ENCODE results near the gene CHML.
A peak's percentile ranks its signal among the peaks of the same experiment; 100 is the strongest.

The CHML gene

DNA sequence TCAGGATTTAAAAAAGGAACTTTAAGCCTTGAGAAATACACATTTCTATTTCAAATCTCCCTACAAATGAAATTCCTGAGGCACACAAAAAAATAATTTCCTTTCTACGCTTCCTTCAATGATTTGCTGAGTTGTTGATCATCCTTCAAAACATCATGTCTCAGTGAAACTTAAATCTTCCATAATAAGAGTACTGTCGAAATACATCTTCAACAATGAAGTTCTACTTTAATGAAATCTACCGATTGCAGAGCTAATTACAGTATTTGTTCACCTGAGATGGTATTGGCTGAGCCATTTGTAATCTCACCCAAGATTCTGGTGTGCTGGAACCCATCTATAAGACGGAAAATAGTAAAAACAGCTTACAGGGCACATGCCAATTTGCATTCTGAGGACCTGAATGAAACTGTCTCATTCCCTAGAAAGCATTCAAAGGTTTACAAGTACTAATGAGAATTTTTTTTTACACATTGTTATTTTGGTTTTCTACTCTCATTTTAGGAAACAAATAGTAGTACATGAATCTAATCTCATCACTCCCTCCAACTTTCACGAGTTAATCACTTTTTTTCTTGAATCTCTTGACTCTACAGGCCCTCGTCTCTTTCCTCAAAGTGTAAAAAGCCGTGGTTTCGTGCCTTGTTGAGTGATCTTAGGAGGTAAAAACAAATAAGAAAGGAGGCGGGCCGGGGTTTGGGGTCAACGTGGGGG is 1.1 kb downstream of the CHML start:
- H3K27me3 ChIP-seq (ENCODE audit: insufficient read depth, low read depth, severe bottlenecking), result no peaks in the 10 kb centered on the region
- H3K4me3 ChIP-seq (ENCODE audit: low read depth, low read length), result peak overlapping the region; percentile 87
- TF ChIP-seq, protein P1, sequence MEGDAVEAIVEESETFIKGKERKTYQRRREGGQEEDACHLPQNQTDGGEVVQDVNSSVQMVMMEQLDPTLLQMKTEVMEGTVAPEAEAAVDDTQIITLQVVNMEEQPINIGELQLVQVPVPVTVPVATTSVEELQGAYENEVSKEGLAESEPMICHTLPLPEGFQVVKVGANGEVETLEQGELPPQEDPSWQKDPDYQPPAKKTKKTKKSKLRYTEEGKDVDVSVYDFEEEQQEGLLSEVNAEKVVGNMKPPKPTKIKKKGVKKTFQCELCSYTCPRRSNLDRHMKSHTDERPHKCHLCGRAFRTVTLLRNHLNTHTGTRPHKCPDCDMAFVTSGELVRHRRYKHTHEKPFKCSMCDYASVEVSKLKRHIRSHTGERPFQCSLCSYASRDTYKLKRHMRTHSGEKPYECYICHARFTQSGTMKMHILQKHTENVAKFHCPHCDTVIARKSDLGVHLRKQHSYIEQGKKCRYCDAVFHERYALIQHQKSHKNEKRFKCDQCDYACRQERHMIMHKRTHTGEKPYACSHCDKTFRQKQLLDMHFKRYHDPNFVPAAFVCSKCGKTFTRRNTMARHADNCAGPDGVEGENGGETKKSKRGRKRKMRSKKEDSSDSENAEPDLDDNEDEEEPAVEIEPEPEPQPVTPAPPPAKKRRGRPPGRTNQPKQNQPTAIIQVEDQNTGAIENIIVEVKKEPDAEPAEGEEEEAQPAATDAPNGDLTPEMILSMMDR (IDR thresholded peaks at IDR 0.05; ENCODE audit: low read depth, low read length), result no peak
- no peak overlapping the region for H3K27ac ChIP-seq
- H3K9me3 ChIP-seq (ENCODE audit: severe bottlenecking), result peaks cover 16% of the 10 kb centered on the region
- H3K36me3 ChIP-seq, result no peaks in the 10 kb centered on the region; the same call in 1 of the 2 replicates
- no peak for DNase-seq

DNA sequence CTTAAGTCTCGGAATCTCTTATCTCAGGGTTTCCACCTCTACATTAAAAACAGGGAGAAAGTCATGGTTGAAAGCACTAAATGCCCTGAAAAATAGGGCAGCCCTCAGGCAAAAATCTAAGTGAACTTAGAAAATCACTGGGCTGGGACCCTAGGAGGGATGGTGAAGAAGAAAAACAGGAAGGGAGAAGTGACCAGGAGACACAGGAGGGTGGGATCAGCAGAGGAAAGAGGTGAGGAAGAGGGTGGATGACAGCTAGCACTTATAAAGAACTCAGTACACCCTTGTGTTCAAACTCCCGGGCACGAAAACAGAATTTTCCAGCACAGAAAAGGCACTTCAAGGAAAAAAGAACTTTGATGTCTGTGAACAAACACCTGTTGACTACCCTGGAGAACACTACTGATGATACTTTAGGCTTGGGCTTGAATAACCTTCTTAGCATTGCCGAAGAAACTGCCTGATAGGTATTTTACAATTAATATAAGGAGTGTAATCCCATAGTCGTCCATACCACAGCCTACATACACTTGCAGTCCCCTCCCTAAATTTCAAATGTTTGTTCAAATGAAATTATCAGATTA is 2.0 kb downstream of the CHML start:
- DNase-seq, result no peak
- Histone ChIP-seq H3K27me3 (ENCODE audit: insufficient read depth, low read depth, severe bottlenecking) (no peaks in the 10 kb centered on the region), H3K27ac (no peak overlapping the region), H3K36me3 (no peaks in the 10 kb centered on the region; the same call in 1 of the 2 replicates), H3K9me3 (ENCODE audit: severe bottlenecking) (peaks cover 15% of the 10 kb centered on the region), H3K4me3 (ENCODE audit: low read depth, low read length) (no peak overlapping the region)
- TF ChIP-seq, protein P1 (IDR thresholded peaks at IDR 0.05; ENCODE audit: low read depth, low read length), result no peak

DNA sequence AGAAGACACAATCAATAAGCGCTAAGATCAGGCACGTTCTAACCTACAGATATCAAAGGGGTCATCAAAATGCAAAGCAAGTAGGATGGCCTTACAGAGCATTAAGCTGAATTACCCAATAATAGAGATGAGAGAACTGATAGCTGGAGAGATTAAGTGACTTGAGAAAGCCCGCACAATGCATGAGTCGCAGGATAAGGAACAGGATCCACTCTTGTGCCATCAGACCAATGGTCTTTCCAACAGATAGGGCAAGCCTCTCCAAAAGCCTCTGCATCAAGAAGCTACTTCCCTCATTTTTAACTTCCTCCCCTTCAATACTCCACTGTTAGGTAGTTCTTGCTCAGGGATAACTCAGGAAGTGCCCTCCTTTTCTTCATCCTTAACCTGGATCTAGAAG is 2.6 kb downstream of the CHML start:
- no peak overlapping the region for H3K27ac ChIP-seq
- DNase-seq, result no peak
- H3K4me3 ChIP-seq (ENCODE audit: low read depth, low read length), result no peak overlapping the region
- no peaks in the 10 kb centered on the region for H3K27me3 ChIP-seq (ENCODE audit: insufficient read depth, low read depth, severe bottlenecking)
- TF ChIP-seq, protein P1 (IDR thresholded peaks at IDR 0.05; ENCODE audit: low read depth, low read length), result no peak
- H3K9me3 ChIP-seq (ENCODE audit: severe bottlenecking), result peaks cover 13% of the 10 kb centered on the region
- no peaks in the 10 kb centered on the region; the same call in 1 of the 2 replicates for H3K36me3 ChIP-seq

DNA sequence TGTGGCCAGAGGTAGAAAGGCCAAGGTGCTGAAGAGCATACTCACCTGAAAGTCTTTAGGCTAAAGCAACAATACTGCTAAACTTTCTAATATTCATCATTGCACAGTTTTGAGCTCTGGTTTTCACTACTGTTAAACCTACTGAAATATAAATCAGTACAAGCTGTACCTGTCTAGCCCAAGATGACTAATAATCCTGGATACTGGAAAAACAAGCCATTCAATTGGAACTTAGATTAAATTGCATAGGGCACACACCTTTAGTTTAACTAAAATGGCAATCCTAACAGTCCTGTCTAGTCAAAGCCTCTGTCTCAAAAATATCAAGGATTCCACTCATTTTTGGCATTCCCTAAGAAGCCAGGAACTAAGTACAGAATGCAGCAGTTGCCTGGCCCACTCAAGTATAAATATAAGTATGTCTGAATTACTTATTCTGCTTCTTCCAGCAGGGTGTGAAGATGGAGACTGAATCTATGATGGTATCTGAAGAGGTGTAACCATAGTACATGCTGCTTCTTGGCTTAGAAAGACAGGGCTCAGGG is 3.1 kb downstream of the CHML start:
- no peaks in the 10 kb centered on the region; the same call in 1 of the 2 replicates for H3K36me3 ChIP-seq
- TF ChIP-seq, protein P1 (IDR thresholded peaks at IDR 0.05; ENCODE audit: low read depth, low read length), result no peak
- H3K27ac ChIP-seq, result no peak overlapping the region
- peaks cover 13% of the 10 kb centered on the region for H3K9me3 ChIP-seq (ENCODE audit: severe bottlenecking)
- no peak for DNase-seq
- H3K4me3 ChIP-seq (ENCODE audit: low read depth, low read length), result no peak overlapping the region
- H3K27me3 ChIP-seq (ENCODE audit: insufficient read depth, low read depth, severe bottlenecking), result no peaks in the 10 kb centered on the region

DNA sequence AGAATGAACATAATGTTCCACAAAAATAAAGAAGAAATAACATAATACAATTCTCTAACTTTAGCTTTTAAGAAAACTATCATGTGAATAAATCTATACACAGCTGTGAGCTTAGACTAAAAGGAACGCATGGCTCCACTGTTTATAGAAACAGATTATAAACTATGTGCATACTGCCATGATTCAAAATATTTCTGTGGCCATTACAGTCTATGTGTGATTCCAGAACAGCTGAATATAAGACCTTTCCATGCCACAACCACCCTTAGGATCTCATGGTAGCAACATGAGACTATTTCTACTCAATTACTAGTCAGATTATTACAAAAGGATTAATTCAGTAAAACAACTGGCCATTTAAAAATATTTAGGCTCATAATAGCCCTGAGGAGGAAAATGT is 3.9 kb downstream of the CHML start:
- TF ChIP-seq, protein P1 (IDR thresholded peaks at IDR 0.05; ENCODE audit: low read depth, low read length), result no peak
- Histone ChIP-seq H3K4me3 (ENCODE audit: low read depth, low read length) (no peak overlapping the region), H3K9me3 (ENCODE audit: severe bottlenecking) (peaks cover 8% of the 10 kb centered on the region), H3K36me3 (no peaks in the 10 kb centered on the region; the same call in 1 of the 2 replicates), H3K27me3 (ENCODE audit: insufficient read depth, low read depth, severe bottlenecking) (no peaks in the 10 kb centered on the region), H3K27ac (no peak overlapping the region)
- no peak for DNase-seq

All from WERI-Rb-1 (cell line).